Endothelial cell of umbilical vein (primary cell): ENCODE data around the gene RABL3. TPM values are rescaled to one million over a fixed set of nuclear protein-coding genes. Genes with fewer than 3 reads are reported as not detected.

ENCODE experiments used
- BruUV-seq: library from RNA; stranded (reverse); fragments of 400-500 nt; replicated peaks from 2 replicates; lab custom pipeline; 2021; lab: Mats Ljungman, UMichigan
- CTCF ChIA-PET: fragments of 300-600, 350-600 bp; sonication (Branson Sonifier 250); formaldehyde crosslinking; loops from one replicate; lab custom pipeline; 2021; ENCODE audit warnings: antibody characterized with exemption, inconsistent platforms; lab: Charles Lee
- POLR2A ChIA-PET: fragments of 300-600, 350-600 bp; sonication (Branson Sonifier 250); formaldehyde crosslinking; loops from one replicate; lab custom pipeline; 2021; ENCODE audit warnings: antibody characterized with exemption, inconsistent platforms; lab: Charles Lee
- DNase-seq: peaks from one replicate; pipeline ENCODE4 v3.0.0-alpha.2; 2011; ENCODE audit warnings: low read depth, low spot score
- FAIRE-seq: peaks from 2 replicates; lab custom pipeline; 2011; peaks lifted over from hg19 to GRCh38; lab: Jason Lieb, UNC
- H2AFZ ChIP-seq: 2 replicates; pipeline ENCODE4 v1.6.0; 2012; ENCODE audit warnings: low read depth, low read length, control low read depth, inconsistent platforms
- H3K27ac ChIP-seq: 2 replicates; pipeline ENCODE4 v1.5.1; 2011; ENCODE audit warnings: low read depth, mild to moderate bottlenecking, control low read depth, low read length, moderate library complexity; ENCODE audit not compliant: insufficient read depth
- H3K27me3 ChIP-seq, 2 experiments: 2 replicates each; pipeline versions ENCODE4 v1.6.0 to v1.6.1; 2011; ENCODE audit warnings: low read length in 2 of 2, mixed read lengths in 1 of 2; ENCODE audit not compliant: control insufficient read depth in 2 of 2, insufficient read depth in 2 of 2
- H3K36me3 ChIP-seq, 2 experiments: 2 replicates in 1 of 2; 3 replicates in 1 of 2; pipeline ENCODE4 v1.5.1; 2011; ENCODE audit warnings: low read length in 2 of 2, mild to moderate bottlenecking in 1 of 2, moderate library complexity in 1 of 2; ENCODE audit not compliant: control insufficient read depth in 2 of 2, insufficient read depth in 2 of 2; ENCODE audit errors: extremely low read depth in 1 of 2
- H3K4me1 ChIP-seq: 3 replicates; pipeline ENCODE4 v1.5.1; 2011; ENCODE audit warnings: mild to moderate bottlenecking, low read length; ENCODE audit not compliant: control insufficient read depth, insufficient read depth; ENCODE audit errors: extremely low read depth
- H3K4me2 ChIP-seq: 2 replicates; pipeline ENCODE4 v1.6.1; 2011; ENCODE audit warnings: low read length, control low read depth, mixed read lengths; ENCODE audit not compliant: insufficient read depth
- H3K4me3 ChIP-seq, 3 experiments: fragments of 200-600 bp in 1 of 3; sonication (generic), shearing (Covaris generic) in 1 of 3; replicated peaks in 1 of 3; 2 replicates each; pipeline ENCODE4 v1.5.1; 2011 to 2016; ENCODE audit warnings: control low read depth in 3 of 3, low read length in 3 of 3, mild to moderate bottlenecking in 2 of 3, inconsistent platforms in 1 of 3, low read depth in 1 of 3, moderate library complexity in 1 of 3; ENCODE audit not compliant: insufficient read depth in 1 of 3
- H3K79me2 ChIP-seq: 2 replicates; pipeline ENCODE4 v1.6.0; 2012; ENCODE audit warnings: low read length, inconsistent platforms; ENCODE audit not compliant: control insufficient read depth, insufficient read depth
- H3K9ac ChIP-seq: replicated peaks from 2 replicates; pipeline ENCODE3; 2011; ENCODE audit warnings: low read length, control low read depth; ENCODE audit not compliant: insufficient read depth; ENCODE audit errors: extremely low read depth
- H3K9me1 ChIP-seq: replicated peaks from 3 replicates; pipeline ENCODE4 v1.6.0; 2011; ENCODE audit warnings: mild to moderate bottlenecking, low read length; ENCODE audit not compliant: control insufficient read depth, insufficient read depth; ENCODE audit errors: extremely low read depth
- H3K9me3 ChIP-seq: replicated peaks from 2 replicates; pipeline ENCODE4 v1.5.1; 2012; ENCODE audit warnings: low read length, inconsistent platforms; ENCODE audit not compliant: control insufficient read depth, insufficient read depth
- H4K20me1 ChIP-seq: replicated peaks from 2 replicates; pipeline ENCODE3; 2011; ENCODE audit warnings: mild to moderate bottlenecking, low read length; ENCODE audit not compliant: control insufficient read depth, insufficient read depth; ENCODE audit errors: extremely low read depth
- EZH2 ChIP-seq: IDR thresholded peaks from 2 replicates; pipeline ENCODE4 v1.6.1; 2012; ENCODE audit warnings: borderline replicate concordance, low read depth, mild to moderate bottlenecking, moderate library complexity, low read length, inconsistent platforms; ENCODE audit not compliant: severe bottlenecking
- FOS ChIP-seq: IDR thresholded peaks from 2 replicates; pipeline ENCODE4 v1.6.1; 2011; ENCODE audit warnings: mild to moderate bottlenecking, low read length, moderate library complexity, borderline replicate concordance; ENCODE audit not compliant: insufficient read depth
- GATA2 ChIP-seq: IDR thresholded peaks from 2 replicates; pipeline ENCODE4 v1.7.0; 2011; ENCODE audit warnings: low read depth, mild to moderate bottlenecking, moderate library complexity, mixed read lengths, low read length; ENCODE audit not compliant: insufficient read length, insufficient read depth
- JUN ChIP-seq: IDR thresholded peaks from 2 replicates; pipeline ENCODE4 v1.6.1; 2011; ENCODE audit warnings: borderline replicate concordance, low read depth; ENCODE audit not compliant: insufficient read length, insufficient read depth
- MYC ChIP-seq: IDR thresholded peaks from one replicate; pipeline ENCODE4 v1.6.1; 2011; ENCODE audit warnings: mild to moderate bottlenecking, low read depth, low read length
- POLR2A ChIP-seq: IDR thresholded peaks from 2 replicates; pipeline ENCODE4 v1.6.1; 2012; ENCODE audit warnings: low read depth, mild to moderate bottlenecking, control low read depth, low read length
- POLR2AphosphoS5 ChIP-seq: IDR thresholded peaks from 2 replicates; pipeline ENCODE4 v1.6.1; 2012; ENCODE audit warnings: low read depth, mild to moderate bottlenecking, control low read depth, low read length, moderate library complexity; ENCODE audit not compliant: insufficient read depth
- dilution Hi-C: fragments of 300-500 bp; cut with MboI; formaldehyde crosslinking; loops from one replicate; pipeline ENCODE4 v1.15.0; 2019; ENCODE audit warnings: low sequenced_read_pairs; ENCODE audit not compliant: extremely low pct_ligation_motif_present
- intact Hi-C: fragments of 100-400 bp; cut with micrococcal nuclease; formaldehyde crosslinking; loops from one replicate; pipeline ENCODE4 v1.10.0; 2022
- polyA plus RNA-seq, 4 experiments: library from polyadenylated mRNA; depleted of rRNA in 3 of 4; stranded (reverse) in 3 of 4; unstranded in 1 of 4; fragments of >200 nt; gene quantifications; 2 replicates each; pipeline versions ENCODE4 v1.2.1 to v1.2.3, GENCODE V29; 2011 to 2012; ENCODE audit warnings: missing spikeins in 1 of 4
- total RNA-seq: library from RNA; stranded (reverse); gene quantifications from 2 replicates; pipeline ENCODE4 v1.2.3, GENCODE V29; 2021
- TF ChIP-seq, protein P1 (sequence below): IDR thresholded peaks from 2 replicates; pipeline ENCODE4 v1.6.1; 2011; ENCODE audit not compliant: insufficient read depth, insufficient read length
- TF ChIP-seq, protein P2 (sequence below), 2 donors: IDR thresholded peaks; 1 replicate in 1 of 2; 2 replicates in 1 of 2; pipeline ENCODE4 v1.5.1; 2011; ENCODE audit warnings: low read length in 2 of 2, mild to moderate bottlenecking in 2 of 2, moderate library complexity in 2 of 2, control low read depth in 1 of 2, inconsistent platforms in 1 of 2, low read depth in 1 of 2; ENCODE audit not compliant: insufficient read depth in 1 of 2; ENCODE audit errors: extremely low read depth in 1 of 2

Gene RABL3
- total and polyA plus RNA-seq, 2 donors (not counting 3 experiments of a cell fraction or from before 2014, with no cell fraction given) = 4.3 to 24.9 TPM

DNA sequence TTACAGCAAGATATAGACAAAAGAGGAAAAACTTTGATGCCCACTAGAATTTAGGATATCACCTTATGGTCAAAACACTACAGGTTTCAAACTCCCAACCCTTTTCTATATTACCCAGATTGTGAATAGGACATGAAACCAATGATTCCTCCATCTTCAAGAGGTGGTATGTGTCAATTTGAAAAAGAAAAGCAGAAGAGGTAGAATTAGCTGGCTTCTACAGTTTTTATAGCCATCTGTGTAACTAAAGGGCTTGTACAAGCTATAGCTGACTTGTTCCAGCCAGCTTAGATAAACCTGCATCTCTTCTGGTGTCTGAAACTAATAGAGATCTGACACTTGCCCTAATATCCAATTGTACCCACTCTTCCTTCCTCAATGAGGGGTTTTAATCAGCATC, 35.4 kb downstream of the RABL3 start:
- ChIA-PET POLR2A (no interaction called here), CTCF (interaction anchor here (1.9 kb wide), 1 partner anchor 88 kb away, joined by 7 read pairs; no protein-coding TSS in a partner anchor)
- H3K27ac ChIP-seq = no peak overlapping the region
- no peaks in the 10 kb centered on the region for H3K36me3 ChIP-seq
- no TSS peak for BruUV-seq
- TF ChIP-seq, protein P1, sequence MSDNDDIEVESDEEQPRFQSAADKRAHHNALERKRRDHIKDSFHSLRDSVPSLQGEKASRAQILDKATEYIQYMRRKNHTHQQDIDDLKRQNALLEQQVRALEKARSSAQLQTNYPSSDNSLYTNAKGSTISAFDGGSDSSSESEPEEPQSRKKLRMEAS = no peak
- TF ChIP-seq POLR2AphosphoS5 (no peak), MYC (no peak), JUN (no peak), GATA2 (no peak), FOS (no peak), POLR2A (no peak), EZH2 (no peak)
- TF ChIP-seq, protein P2, sequence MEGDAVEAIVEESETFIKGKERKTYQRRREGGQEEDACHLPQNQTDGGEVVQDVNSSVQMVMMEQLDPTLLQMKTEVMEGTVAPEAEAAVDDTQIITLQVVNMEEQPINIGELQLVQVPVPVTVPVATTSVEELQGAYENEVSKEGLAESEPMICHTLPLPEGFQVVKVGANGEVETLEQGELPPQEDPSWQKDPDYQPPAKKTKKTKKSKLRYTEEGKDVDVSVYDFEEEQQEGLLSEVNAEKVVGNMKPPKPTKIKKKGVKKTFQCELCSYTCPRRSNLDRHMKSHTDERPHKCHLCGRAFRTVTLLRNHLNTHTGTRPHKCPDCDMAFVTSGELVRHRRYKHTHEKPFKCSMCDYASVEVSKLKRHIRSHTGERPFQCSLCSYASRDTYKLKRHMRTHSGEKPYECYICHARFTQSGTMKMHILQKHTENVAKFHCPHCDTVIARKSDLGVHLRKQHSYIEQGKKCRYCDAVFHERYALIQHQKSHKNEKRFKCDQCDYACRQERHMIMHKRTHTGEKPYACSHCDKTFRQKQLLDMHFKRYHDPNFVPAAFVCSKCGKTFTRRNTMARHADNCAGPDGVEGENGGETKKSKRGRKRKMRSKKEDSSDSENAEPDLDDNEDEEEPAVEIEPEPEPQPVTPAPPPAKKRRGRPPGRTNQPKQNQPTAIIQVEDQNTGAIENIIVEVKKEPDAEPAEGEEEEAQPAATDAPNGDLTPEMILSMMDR (IDR thresholded peaks at IDR 0.05; ENCODE audit: extremely low read depth in 1 of 2, insufficient read depth in 1 of 2, low read depth in 1 of 2, low read length in 2 of 2) = no peak
- no peaks in the 10 kb centered on the region for H4K20me1 ChIP-seq
- H3K9ac ChIP-seq = no peak overlapping the region
- no peaks in the 10 kb centered on the region for H3K27me3 ChIP-seq
- dilution Hi-C loops (no loop called here), intact Hi-C loops (no loop called here)
- no peaks in the 10 kb centered on the region for H3K4me1 ChIP-seq
- H3K79me2 ChIP-seq = peaks cover 4% of the 10 kb centered on the region
- H3K4me2 ChIP-seq = no peak overlapping the region
- DNase-seq (no peak), FAIRE-seq (no peak)
- H3K4me3 ChIP-seq = no peak overlapping the region
- peaks cover 2% of the 10 kb centered on the region for H3K9me3 ChIP-seq
- H2AFZ ChIP-seq = no peak overlapping the region
- H3K9me1 ChIP-seq = no peaks in the 10 kb centered on the region
